Measurements from ENCODE around the gene NRCAM. TPM values are rescaled to one million over a fixed set of nuclear protein-coding genes. Genes with fewer than 3 reads are reported as not detected.

The NRCAM gene
- total and polyA plus RNA-seq, 10 of the 15 experiments (the other 5 are each of a cell fraction or from before 2014, with no cell fraction given) = 0.30 to 2.0 (median 1.0) TPM

- no peak overlapping the region for H3K4me3 ChIP-seq
- POLR2A ChIA-PET = interaction anchor here (0.6 kb wide), 1 partner anchor 16 kb away, joined by 3 read pairs; no protein-coding TSS in a partner anchor
- no peak overlapping the region for H3K27ac ChIP-seq (ENCODE audit: control insufficient read depth, insufficient read depth)
- CTCF ChIA-PET = no interaction called here
- no peak for TF ChIP-seq MLLT1 (IDR thresholded peaks at IDR 0.05)
- no peak for TF ChIP-seq SREBF1 (IDR thresholded peaks at IDR 0.05; ENCODE audit: low read length)
- peak; percentile 41; the same call in 1 of the 2 replicates for TF ChIP-seq REST (IDR thresholded peaks at IDR 0.05; ENCODE audit: low read depth, low read length)
- in situ Hi-C loops (cut with MboI) (no loop called here), intact Hi-C loops (cut with micrococcal nuclease; ENCODE audit: unreplicated experiment) (no loop called here)
- H4K20me1 ChIP-seq (ENCODE audit: control insufficient read depth, insufficient read depth) = no peaks in the 10 kb centered on the region
- no peaks in the 10 kb centered on the region for H3K9me3 ChIP-seq (replicated peaks; ENCODE audit: control insufficient read depth, insufficient read depth, low read length)
- SMC1A ChIA-PET (ENCODE audit: uncharacterized antibody, unreplicated experiment) = interaction anchor here (0.6 to 1.3 kb wide), 6 partner anchors 12 to 250 kb away, joined by 3 to 5 read pairs (median 3); no protein-coding TSS in a partner anchor
- no peak for FAIRE-seq
- RAD21 ChIA-PET (ENCODE audit: unreplicated experiment) = interaction anchor here (1.1 kb wide), 1 partner anchor 52 kb away, joined by 3 read pairs; no protein-coding TSS in a partner anchor
- H3K4me2 ChIP-seq (ENCODE audit: control insufficient read depth, insufficient read depth) = no peak overlapping the region
- no peaks in the 10 kb centered on the region for H3K27me3 ChIP-seq (replicated peaks in 1 of 2; ENCODE audit: control insufficient read depth in 2 of 2, insufficient read depth in 2 of 2, low read length in 1 of 2)
- ATAC-seq = no peak
- H2AFZ ChIP-seq (ENCODE audit: control insufficient read depth, low read depth, low read length) = no peak overlapping the region
- WGBS (ENCODE audit: insufficient coverage, insufficient replicate concordance, low lambda C conversion rate, missing lambda C conversion rate) = 55% methylated on average over 4 of the region's 4 CpGs
- no peak for DNase-seq (ENCODE audit: low read depth, low spot score)
- BruUV-seq (replicated peaks) = no TSS peak
- H3K79me2 ChIP-seq (ENCODE audit: control insufficient read depth, insufficient read depth, low read length) = no peaks in the 10 kb centered on the region
- peaks cover 13% of the 10 kb centered on the region for H3K4me1 ChIP-seq (ENCODE audit: control insufficient read depth, insufficient read depth, low read length)
- H3K36me3 ChIP-seq (ENCODE audit: control insufficient read depth in 2 of 2, insufficient read depth in 2 of 2, low read length in 1 of 2) = no peaks in the 10 kb centered on the region
- H3K9ac ChIP-seq (ENCODE audit: control insufficient read depth, insufficient read depth, low read length) = no peak overlapping the region
Measured at GRCh38 chr7:108322925-108323832, 133.1 kb downstream of the NRCAM start.
